Measurements from ENCODE around the gene SYK.

- no peak for TF ChIP-seq CTCF (IDR thresholded peaks at IDR 0.05)
- no peak for TF ChIP-seq EZH2phosphoT487 (IDR thresholded peaks at IDR 0.05)
- TF ChIP-seq EZH2 (IDR thresholded peaks at IDR 0.05) = no peak
These were observed 6.5 kb upstream of the SYK start for GRCh38 chr9:90795084-90795483.
